Kidney capillary endothelial cell (primary cell): ENCODE results near the gene HACD1.
"Not testable (repeated sequence)": the region's sequence is repeated elsewhere in the genome, so short reads cannot be mapped to it uniquely, and the experiment has no call there.

Source experiments
- DNase-seq: peaks from one replicate; pipeline ENCODE4 v3.0.0-alpha.2; 2018; ENCODE audit warnings: low spot score

The HACD1 gene

GRCh38 chr10:17643755-17644484 lies 26.7 kb upstream of the HACD1 start, which contains the start of gene STAM:
TSS of gene STAM (plus strand) at chr10:17644151. CDS start at chr10:17644340, 189 bp downstream.
- DNase-seq, result peak; percentile 91

GRCh38 chr10:17643339-17643754 lies 26.2 kb upstream of the HACD1 start:
- DNase-seq, result no peak

GRCh38 chr10:17640331-17640816 lies 23.2 kb upstream of the HACD1 start:
- DNase-seq, result no peak

DNA sequence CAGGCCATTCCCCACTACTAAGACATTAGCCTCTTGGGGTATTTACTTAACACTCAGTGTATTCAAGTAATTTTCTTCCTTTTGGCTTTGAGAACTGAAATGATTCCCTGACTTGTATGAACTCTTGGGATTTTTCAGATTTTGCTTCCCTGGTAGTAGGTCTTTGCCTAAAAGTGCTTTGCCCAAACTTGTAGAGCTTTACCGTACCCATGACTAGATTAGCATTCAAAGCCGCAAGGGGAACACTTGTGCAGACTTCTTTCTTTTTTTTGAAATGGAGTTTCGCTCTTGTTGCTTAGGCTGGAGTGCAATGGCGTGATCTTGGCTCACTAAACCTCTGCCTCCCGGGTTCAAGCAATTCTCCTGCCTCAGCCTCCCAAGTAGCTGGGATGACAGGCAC lies 20.7 kb upstream of the HACD1 start:
- DNase-seq, result no peak

GRCh38 chr10:17633353-17633752 lies 16.2 kb upstream of the HACD1 start:
- no peak for DNase-seq

- DNase-seq, result not testable (repeated sequence)
Measured at GRCh38 chr10:17632590-17632989, 15.4 kb upstream of the HACD1 start.

DNA sequence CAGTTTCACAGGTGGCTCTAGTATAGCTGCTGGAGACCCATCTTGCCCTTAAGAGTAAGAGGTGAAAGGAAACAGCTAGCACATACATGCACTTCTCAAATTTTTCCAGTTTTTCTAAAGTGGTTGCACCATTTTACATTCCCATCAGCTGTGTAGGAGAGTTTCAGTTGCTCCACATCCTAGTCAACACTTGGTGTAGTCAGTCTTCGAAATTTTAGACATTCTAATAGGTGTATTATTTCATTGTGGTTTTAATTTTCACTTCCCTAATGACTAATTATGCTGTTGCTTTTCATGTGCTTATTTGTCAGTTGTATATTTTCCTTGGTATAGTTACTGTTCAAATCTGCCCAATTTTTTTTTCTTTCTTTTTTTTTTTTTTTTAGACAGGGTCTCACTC lies 9.5 kb upstream of the HACD1 start:
- DNase-seq, result no peak

GRCh38 chr10:17624996-17625395 lies 7.8 kb upstream of the HACD1 start:
- DNase-seq, result no peak

- DNase-seq, result no peak
Measured at GRCh38 chr10:17622061-17622460, 4.9 kb upstream of the HACD1 start.

- DNase-seq, result peak; percentile 25
Measured at GRCh38 chr10:17616403-17617030, 657 bp downstream of the HACD1 start.

GRCh38 chr10:17609523-17610079 lies 7.6 kb downstream of the HACD1 start:
- no peak for DNase-seq

- peak; percentile 63 for DNase-seq
Measured at GRCh38 chr10:17607603-17608332, 9.4 kb downstream of the HACD1 start.

DNA sequence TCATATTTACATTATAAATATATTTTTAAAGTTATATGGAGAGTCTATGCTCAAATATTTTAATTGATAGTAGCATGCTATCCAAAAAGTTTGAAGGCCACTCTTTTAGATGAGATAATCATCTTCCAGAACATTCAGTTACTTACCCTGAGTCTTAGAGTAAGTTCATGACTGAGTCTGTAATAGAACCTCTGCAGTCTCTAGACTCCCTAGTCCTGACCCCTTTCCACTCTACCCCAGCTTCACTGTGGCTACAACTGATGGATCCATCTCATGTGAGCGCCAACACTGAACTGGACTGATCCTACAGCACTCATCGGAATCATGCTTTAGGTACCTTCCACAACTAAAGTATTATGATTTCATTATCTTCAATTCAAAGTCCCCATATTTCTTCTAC lies 10.1 kb downstream of the HACD1 start:
- no peak for DNase-seq

DNA sequence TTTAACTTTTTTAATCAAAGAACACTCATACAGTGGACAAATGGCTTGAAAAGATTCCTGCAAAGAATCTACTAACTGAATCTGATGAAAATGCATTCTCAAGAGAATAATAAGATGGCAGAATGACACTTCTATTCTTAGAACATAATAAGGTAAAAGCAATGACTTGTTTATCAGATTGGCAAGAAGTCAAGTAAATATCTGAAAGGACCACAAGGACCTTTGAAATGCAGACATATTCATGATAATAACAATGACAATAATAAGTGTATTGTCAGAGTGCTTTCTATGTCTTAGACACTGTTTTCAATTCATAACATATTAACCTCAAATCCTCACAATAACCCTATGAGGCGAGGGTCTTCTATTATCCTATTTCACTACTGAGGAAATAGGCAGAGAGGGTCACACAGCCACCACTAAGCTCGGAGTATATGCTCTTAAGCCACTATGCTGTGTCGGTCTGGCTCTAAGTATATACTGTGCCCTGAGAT lies 10.6 kb downstream of the HACD1 start:
- DNase-seq, result no peak

DNA sequence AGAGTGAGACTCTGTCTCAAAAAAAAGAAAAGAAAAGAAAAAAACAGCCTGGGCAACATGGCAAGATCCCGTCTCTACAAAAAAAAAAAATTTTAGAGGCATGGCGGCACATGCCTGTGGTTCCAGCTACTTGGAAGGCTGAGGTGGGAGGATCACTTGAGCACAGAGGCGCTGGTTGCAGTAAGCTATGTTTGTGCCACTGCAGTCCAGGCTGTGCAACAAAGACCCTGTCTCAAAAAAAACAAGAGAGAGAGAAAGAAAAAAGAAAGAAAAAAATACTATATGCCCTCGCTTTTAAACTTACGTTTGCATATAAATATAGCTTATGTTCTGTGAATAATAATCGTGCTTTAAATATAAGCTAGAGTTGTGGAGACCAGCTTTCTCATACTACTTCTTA lies 11.2 kb downstream of the HACD1 start:
- DNase-seq, result no peak

DNA sequence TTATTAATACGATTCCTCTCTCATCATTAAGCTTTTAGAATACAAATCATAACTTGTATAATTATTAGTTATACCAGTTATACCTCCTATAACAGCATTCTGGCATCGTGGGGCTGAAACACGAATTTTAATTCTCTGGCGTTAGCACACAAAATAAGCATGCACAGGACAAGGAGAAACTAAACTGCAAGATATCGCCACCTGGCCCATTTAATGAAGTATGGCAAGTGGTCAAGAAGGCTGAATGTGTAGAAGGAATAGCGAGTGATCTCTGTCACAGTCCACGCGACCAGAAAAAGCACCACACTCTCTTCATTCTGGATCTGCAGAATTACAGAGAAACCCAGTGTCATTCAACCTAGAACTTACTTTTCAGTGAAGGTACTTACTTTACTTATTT lies 18.1 kb downstream of the HACD1 start:
- DNase-seq, result no peak

- no peak for DNase-seq
Measured at GRCh38 chr10:17597386-17597785, 19.8 kb downstream of the HACD1 start.

GRCh38 chr10:17590969-17591645 lies 26.1 kb downstream of the HACD1 start:
- no peak for DNase-seq

DNA sequence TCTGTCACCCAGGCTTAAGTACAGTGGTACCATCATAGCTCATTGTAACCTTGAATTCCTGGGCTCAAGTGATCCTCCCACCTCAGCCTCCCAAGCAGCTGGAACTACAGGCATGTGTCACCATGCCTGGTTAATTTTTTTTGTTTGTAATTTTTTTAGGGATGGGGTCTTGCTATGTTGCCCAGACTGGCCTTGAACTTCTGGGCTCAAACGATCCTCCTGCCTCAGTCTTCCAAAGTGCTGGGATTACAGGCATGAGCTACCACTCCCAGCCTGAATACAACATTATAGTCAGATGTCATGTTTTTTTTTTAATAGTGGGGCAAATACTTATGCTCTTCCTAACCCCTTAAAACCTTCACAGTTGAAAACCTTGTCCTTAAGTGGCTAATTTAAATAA lies 27.9 kb downstream of the HACD1 start:
- not testable (repeated sequence) for DNase-seq

GRCh38 chr10:17588420-17588819 lies 28.8 kb downstream of the HACD1 start:
- no peak for DNase-seq

GRCh38 chr10:17587321-17587720 lies 29.9 kb downstream of the HACD1 start:
- not testable (repeated sequence) for DNase-seq

DNA sequence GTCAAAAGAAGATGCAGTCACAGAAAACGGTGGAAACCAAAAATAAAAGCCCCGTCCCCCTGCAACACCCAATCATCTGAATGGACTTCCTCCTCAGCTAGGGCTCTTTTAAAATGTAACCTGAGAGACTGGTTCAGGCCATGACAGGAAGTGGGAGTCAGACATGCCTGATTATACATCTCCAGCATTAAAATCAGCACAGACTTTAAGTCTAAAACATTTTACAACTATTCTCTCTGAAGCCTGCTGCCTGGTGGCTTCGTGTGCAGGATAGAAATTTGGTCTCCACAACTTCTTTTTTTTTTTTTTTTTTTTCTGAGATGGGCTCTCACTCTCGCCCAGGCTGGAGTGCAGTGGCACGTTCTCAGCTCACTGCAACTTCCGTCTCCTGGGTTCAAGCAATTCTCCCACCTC lies 30.3 kb downstream of the HACD1 start:
- DNase-seq, result peak; percentile 36
